Heart left ventricle (tissue), 16 donors: ENCODE measurements around the gene ATP6V0A1. TPM values are rescaled to one million over a fixed set of nuclear protein-coding genes. Genes with fewer than 3 reads are reported as not detected.

ENCODE experiments used
- ATAC-seq, 4 donors: fragments of 200-7000 bp; cut with Tn5 transposase; one replicate each; pipeline ENCODE4 v1.9.1; 2020 to 2022; ENCODE audit warnings: moderate library complexity in 4 of 4, mild to moderate bottlenecking in 3 of 4, moderate number of reproducible peaks in 1 of 4
- DNase-seq, 5 donors: peaks; one replicate each; pipeline ENCODE4 v3.0.0-alpha.2; 2020
- H3K27ac ChIP-seq, 12 donors: fragments of 200-600 bp; sonication (generic) in 4 of 12; one replicate each; pipeline versions ENCODE4 v1.5.0 to v1.8.0; 2016 to 2022; ENCODE audit warnings: mild to moderate bottlenecking in 2 of 12
- H3K27me3 ChIP-seq, 9 donors: fragments of 200-600 bp; sonication (generic) in 2 of 9; one replicate each; pipeline versions ENCODE4 v1.5.1 to v1.8.0; 2016 to 2022; ENCODE audit warnings: mild to moderate bottlenecking in 3 of 9
- H3K36me3 ChIP-seq, 9 donors: fragments of 200-600 bp; sonication (generic) in 2 of 9; one replicate each; pipeline versions ENCODE4 v1.5.0 to v1.8.0; 2018 to 2022; ENCODE audit warnings: mild to moderate bottlenecking in 2 of 9
- H3K4me1 ChIP-seq, 12 donors: fragments of 200-600 bp; sonication (generic) in 4 of 12; one replicate each; pipeline versions ENCODE4 v1.5.0 to v1.8.0; 2016 to 2022; ENCODE audit warnings: mild to moderate bottlenecking in 3 of 12
- H3K4me3 ChIP-seq, 12 donors: fragments of 200-600 bp; sonication (generic) in 4 of 12; one replicate each; pipeline versions ENCODE4 v1.5.0 to v1.8.0; 2017 to 2022; ENCODE audit warnings: mild to moderate bottlenecking in 9 of 12, moderate library complexity in 4 of 12
- H3K9me3 ChIP-seq, 12 donors: fragments of 200-600 bp; sonication (generic) in 4 of 12; one replicate each; pipeline versions ENCODE4 v1.5.0 to v1.8.0; 2016 to 2022; ENCODE audit warnings: mild to moderate bottlenecking in 1 of 12
- POLR2A ChIP-seq, 2 donors: fragments of 450-650 bp; IDR thresholded peaks; one replicate each; pipeline ENCODE4 v1.6.1; 2017; ENCODE audit warnings: antibody characterized with exemption in 2 of 2, mild to moderate bottlenecking in 2 of 2, moderate library complexity in 2 of 2
- WGBS, 4 donors: extraction: QIAGEN DNeasy Blood & Tissue Kit in 2 of 4; methylation state at CpG; one replicate each; pipeline versions ENCODE4 v1.1.5 to v1.1.7; 2013 to 2018; 5-methylcytosine and 5-hydroxymethylcytosine counted together
- intact Hi-C, 10 donors: fragments of 100-400 bp; cut with DNase I; formaldehyde crosslinking; loops; one replicate each; pipeline versions ENCODE4 v1.11.1 to v1.14.2; 2022
- polyA plus RNA-seq, 2 donors: library from polyadenylated mRNA; stranded (reverse); fragments of 200-250 nt; gene quantifications; one replicate each; pipeline ENCODE4 v1.2.3, GENCODE V29; 2013
- total RNA-seq, 9 donors: library from RNA; depleted of rRNA in 2 of 9; stranded (reverse); fragments of >200 nt in 2 of 9; fragmentation: NEBNext Ultra II Directional in 3 of 9; extraction: Animal tissue kit (Norgen Biotek cat#: 25700) in 3 of 9; gene quantifications; one replicate each; pipeline versions ENCODE4 v1.1.0 to v1.2.4, GENCODE V29; 2016 to 2023
- TF ChIP-seq, protein P1 (sequence below), 12 donors: fragments of 200-600 bp; sonication (generic) in 4 of 12; IDR thresholded peaks; one replicate each; pipeline versions ENCODE4 v1.5.0 to v1.8.0; 2018 to 2022; ENCODE audit warnings: antibody characterized with exemption in 12 of 12, mild to moderate bottlenecking in 5 of 12
- donor health status: ischemic (EF 13 %, LVEDD 7.1; RV severe dilation, severe dysfunction).
- donor health status: healthy with polysubstance abuse.
- donor health status: DM: no; HTN: yes; CAD: no.
- donor health status: DM: no; HTN: no; CAD: no.
- donor health status: ischemic (EF 25% LVEDD 6.9; RV normal size, moderate dysfunction).
- donor health status: ischemic (EF 25% LVEDD 5.7; RV mildly dilated, moderate dysfunction).
- donor health status: healthy.
- donor health status: DM: yes; HTN: yes; CAD: no.
- donor health status: ischemic (EF 35%, LVEDD 5.7; RV mildly dilated, moderate dysfunction).
- donor health status: nonischemic (EF 11% LVEDD 7.7; RV severe dilation, severe dysfunction).
- donor health status: DM: yes; HTN: yes; CAD: no.
- donor health status: PGD.
- donor health status: ischemic (EF 29% LVEDD 5.4; RV normal size, mild dysfunction).
- donor health status: nonischemic (EF 23%, LVEDD 6.1; RV moderate dilation, normal function).

The ATP6V0A1 gene
- total and polyA plus RNA-seq, 11 donors, result 24.3 to 65.9 (median 35.9) TPM

DNA sequence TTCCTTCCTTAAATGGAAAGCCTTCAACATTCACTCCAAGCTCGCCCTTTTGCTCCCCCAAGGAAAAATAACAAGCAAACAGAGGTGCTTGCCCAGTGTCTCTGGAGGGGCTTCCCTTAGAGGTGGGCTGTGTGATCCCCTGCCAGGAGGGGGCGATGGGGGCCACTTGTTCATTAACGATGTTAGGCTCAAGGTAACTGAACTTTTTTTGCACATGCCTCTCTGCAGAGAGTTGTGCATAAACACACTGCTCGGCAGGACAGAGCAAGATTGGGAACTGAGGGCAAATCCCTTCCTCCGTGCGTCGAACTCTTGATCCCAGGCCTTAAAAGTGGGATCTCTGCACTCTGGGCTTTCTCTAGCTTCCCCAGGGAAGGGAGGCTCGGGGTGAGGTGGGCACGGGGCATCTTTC lies 61.9 kb downstream of the ATP6V0A1 start:
- TF ChIP-seq, protein P1, sequence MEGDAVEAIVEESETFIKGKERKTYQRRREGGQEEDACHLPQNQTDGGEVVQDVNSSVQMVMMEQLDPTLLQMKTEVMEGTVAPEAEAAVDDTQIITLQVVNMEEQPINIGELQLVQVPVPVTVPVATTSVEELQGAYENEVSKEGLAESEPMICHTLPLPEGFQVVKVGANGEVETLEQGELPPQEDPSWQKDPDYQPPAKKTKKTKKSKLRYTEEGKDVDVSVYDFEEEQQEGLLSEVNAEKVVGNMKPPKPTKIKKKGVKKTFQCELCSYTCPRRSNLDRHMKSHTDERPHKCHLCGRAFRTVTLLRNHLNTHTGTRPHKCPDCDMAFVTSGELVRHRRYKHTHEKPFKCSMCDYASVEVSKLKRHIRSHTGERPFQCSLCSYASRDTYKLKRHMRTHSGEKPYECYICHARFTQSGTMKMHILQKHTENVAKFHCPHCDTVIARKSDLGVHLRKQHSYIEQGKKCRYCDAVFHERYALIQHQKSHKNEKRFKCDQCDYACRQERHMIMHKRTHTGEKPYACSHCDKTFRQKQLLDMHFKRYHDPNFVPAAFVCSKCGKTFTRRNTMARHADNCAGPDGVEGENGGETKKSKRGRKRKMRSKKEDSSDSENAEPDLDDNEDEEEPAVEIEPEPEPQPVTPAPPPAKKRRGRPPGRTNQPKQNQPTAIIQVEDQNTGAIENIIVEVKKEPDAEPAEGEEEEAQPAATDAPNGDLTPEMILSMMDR (IDR thresholded peaks at IDR 0.05), result peak in 6 of 12 donors; percentile 14 to 42 (median 33)
- no peak for TF ChIP-seq POLR2A (IDR thresholded peaks at IDR 0.05)
- peak in 2 of 5 donors; percentile 25 to 53 for DNase-seq
- Histone ChIP-seq H3K27ac (peak overlapping the region; percentile 84 to 97 (median 92)), H3K36me3 (peaks cover 0 to 38% (median 12%) of the 10 kb centered on the region in 9 donors), H3K4me3 (peak overlapping the region in 3 of 12 donors; percentile 3 to 15 (median 13)), H3K9me3 (no peaks in the 10 kb centered on the region), H3K27me3 (no peaks in the 10 kb centered on the region), H3K4me1 (peaks cover 23 to 88% (median 75%) of the 10 kb centered on the region in 12 donors)
- intact Hi-C loops, result loop anchor here in 4 of 10 donors (5.0 to 10.0 kb wide), 3 partner anchors 96 to 208 kb away; partner anchors contain the start of gene CAVIN1 (in 4 of the 4)
- ATAC-seq, result peak in 1 of 4 donors; percentile 1
- WGBS, 4 donors, result 31 to 50% (median 40%) methylated on average over 9 of the region's 9 CpGs

DNA sequence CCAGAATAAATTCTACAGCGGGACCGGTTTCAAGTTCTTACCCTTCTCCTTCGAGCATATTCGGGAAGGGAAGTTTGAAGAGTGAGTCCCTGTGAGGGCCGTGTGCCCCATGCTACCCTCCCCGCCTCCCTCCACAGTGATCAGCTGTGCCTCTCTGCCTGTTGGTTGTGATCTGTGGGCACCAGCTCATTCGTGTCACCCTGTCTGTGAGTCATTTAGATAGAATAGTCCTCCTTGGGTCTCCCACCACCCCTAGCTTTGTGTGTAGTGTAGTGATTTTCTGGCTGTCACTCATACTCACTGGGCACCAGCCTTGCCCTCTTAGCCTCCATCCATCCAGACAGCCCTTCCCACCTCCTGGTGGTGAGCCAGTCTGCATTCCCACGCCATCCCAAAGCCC lies 62.4 kb downstream of the ATP6V0A1 start:
- no peak for ATAC-seq
- H3K9me3 ChIP-seq, result no peaks in the 10 kb centered on the region
- peak overlapping the region in 2 of 12 donors; percentile 13 to 15 for H3K4me3 ChIP-seq
- 53 to 65% (median 61%) methylated on average over 8 of the region's 8 CpGs for WGBS, 4 donors
- H3K36me3 ChIP-seq, result peaks cover 0 to 33% (median 8%) of the 10 kb centered on the region in 9 donors
- TF ChIP-seq, protein P1 (IDR thresholded peaks at IDR 0.05), result no peak
- TF ChIP-seq POLR2A (IDR thresholded peaks at IDR 0.05), result no peak
- intact Hi-C loops, result loop anchor here in 4 of 10 donors (5.0 to 10.0 kb wide), 3 partner anchors 96 to 209 kb away; partner anchors contain the start of gene CAVIN1 (in 4 of the 4)
- peak overlapping the region; percentile 84 to 97 (median 92) for H3K27ac ChIP-seq
- peaks cover 23 to 91% (median 77%) of the 10 kb centered on the region in 12 donors for H3K4me1 ChIP-seq
- H3K27me3 ChIP-seq, result no peaks in the 10 kb centered on the region
- DNase-seq, result no peak

DNA sequence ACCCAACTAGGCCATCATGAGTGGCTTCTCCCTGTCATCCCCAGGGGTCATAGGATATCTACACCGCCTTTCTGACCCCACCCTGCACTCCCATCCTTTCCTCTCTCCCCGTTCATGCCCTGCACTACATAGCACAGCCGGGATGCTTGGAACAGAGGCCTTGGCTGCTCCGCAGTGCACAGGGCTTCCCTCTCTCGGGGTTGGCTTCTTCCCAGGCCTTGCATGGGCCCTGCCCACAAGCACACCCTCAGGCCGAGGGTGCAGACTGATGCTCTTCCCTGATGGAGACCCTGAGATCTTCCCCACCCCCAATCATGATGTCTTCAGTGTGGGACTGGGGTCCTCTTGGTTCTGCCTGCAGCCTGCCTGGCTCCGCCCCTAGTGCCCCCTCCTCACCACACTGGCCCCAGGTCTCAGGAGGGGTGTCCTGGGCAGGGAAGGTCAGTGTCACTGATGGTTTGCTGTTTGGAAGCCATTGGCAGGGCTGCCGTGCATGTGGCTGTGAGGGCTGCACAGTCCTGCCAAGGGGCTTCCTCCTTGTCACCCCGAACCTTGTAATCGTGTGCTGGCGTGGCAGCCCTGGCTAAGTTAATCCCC lies 63.1 kb downstream of the ATP6V0A1 start:
- ATAC-seq (no peak), DNase-seq (no peak)
- TF ChIP-seq, protein P1 (IDR thresholded peaks at IDR 0.05), result no peak
- no peak for TF ChIP-seq POLR2A (IDR thresholded peaks at IDR 0.05)
- no peaks in the 10 kb centered on the region for H3K9me3 ChIP-seq
- no peaks in the 10 kb centered on the region for H3K27me3 ChIP-seq
- intact Hi-C loops, result loop anchor here in 4 of 10 donors (2.0 to 10.0 kb wide), 4 partner anchors 97 to 209 kb away; partner anchors contain the start of gene CAVIN1 (in 4 of the 4)
- WGBS, 4 donors, result 48 to 66% (median 56%) methylated on average over 7 to 11 of the region's 11 CpGs
- H3K4me3 ChIP-seq, result no peak overlapping the region
- peaks cover 23 to 91% (median 77%) of the 10 kb centered on the region in 12 donors for H3K4me1 ChIP-seq
- H3K27ac ChIP-seq, result peak overlapping the region; percentile 84 to 97 (median 92)
- peaks cover 0 to 30% (median 2%) of the 10 kb centered on the region in 9 donors for H3K36me3 ChIP-seq

DNA sequence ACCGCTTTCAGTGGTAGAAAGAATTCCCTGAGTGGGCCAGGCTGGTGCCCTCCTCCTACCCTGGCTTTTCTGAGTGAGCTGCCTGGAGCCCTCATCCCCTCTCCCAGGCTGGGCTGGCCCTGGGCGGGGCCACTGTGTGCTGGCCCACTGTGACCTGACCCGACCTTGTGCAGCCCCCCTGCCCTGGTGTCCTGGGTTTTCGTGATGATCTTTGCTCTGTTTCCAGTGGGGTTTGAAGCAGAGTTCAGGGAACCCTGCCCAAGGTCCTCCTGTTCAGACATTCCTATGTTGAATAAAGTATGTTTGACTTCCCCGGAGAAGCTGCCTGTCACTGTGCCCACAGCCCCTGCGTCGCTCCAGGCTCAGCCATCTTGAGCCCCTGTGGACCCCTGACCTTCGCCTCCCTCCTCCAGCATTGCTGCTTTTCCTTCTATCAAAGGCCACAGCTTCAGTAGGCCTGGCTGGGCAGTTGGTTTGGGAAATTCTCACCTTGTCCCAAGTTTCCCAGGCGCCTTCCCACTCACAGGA lies 63.6 kb downstream of the ATP6V0A1 start:
- Histone ChIP-seq H3K4me1 (peaks cover 19 to 90% (median 77%) of the 10 kb centered on the region in 12 donors), H3K27me3 (no peaks in the 10 kb centered on the region), H3K36me3 (peaks cover 0 to 30% (median 0%) of the 10 kb centered on the region in 9 donors), H3K9me3 (no peaks in the 10 kb centered on the region), H3K27ac (peak overlapping the region in 11 of 12 donors; percentile 84 to 97 (median 91)), H3K4me3 (no peak overlapping the region)
- DNase-seq (no peak), ATAC-seq (no peak)
- 63 to 81% (median 71%) methylated on average over 6 to 9 of the region's 9 CpGs for WGBS, 4 donors
- intact Hi-C loops, result loop anchor here in 4 of 10 donors (2.0 to 10.0 kb wide), 4 partner anchors 98 to 210 kb away; partner anchors contain the start of gene CAVIN1 (in 4 of the 4)
- TF ChIP-seq, protein P1 (IDR thresholded peaks at IDR 0.05), result no peak
- no peak for TF ChIP-seq POLR2A (IDR thresholded peaks at IDR 0.05)
